ENCODE measurements around the gene SCNN1B. TPM values are rescaled to one million over a fixed set of nuclear protein-coding genes. Genes with fewer than 3 reads are reported as not detected.

SCNN1B gene
- total and polyA plus RNA-seq, 2 donors (not counting 1 experiment from before 2014, with no cell fraction given) = not detected

DNA sequence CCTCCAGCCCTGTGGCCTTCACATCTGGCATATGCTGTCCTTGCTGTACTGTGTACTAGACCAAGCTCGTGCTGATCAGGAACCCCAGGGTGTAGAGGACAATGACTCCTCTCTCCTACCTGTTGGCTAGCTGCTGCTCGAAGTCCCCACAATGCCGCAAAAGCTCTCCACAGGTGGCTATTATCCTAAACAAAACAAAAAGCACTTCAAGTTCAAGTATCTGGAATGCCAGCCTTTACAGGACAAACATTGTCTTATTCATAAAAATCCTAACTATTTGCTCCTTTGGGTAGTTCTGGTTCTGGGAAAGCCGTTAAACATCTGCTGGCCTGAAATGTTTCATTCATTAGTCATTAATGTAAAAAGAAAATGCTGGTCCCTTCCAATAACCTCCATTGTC lies 108.1 kb downstream of the SCNN1B start:
- peaks cover 11% of the 10 kb centered on the region for H3K36me3 ChIP-seq (ENCODE audit: control insufficient read depth, insufficient read depth, low read length)
- no peak overlapping the region for H3K9ac ChIP-seq (ENCODE audit: insufficient read depth, low read length)
- no peaks in the 10 kb centered on the region for H4K20me1 ChIP-seq (ENCODE audit: control insufficient read depth, extremely low read depth, insufficient read depth, low read length)
- H3K4me2 ChIP-seq (ENCODE audit: extremely low read depth, insufficient read depth, low read length) = no peak overlapping the region
- peak in 1 of 2 donors; percentile 57 for DNase-seq (ENCODE audit: low read depth in 2 of 2)
- no peak overlapping the region for H3K4me3 ChIP-seq (replicated peaks in 1 of 4; ENCODE audit: control extremely low read depth in 1 of 4, insufficient read depth in 1 of 4, low read depth in 3 of 4, low read length in 4 of 4)
- H3K9me3 ChIP-seq (ENCODE audit: control insufficient read depth, insufficient read depth, low read depth, low read length) = no peaks in the 10 kb centered on the region
- no peaks in the 10 kb centered on the region for H3K79me2 ChIP-seq (ENCODE audit: control insufficient read depth, insufficient read depth, low read length)
- no peaks in the 10 kb centered on the region for H3K27me3 ChIP-seq (ENCODE audit: control insufficient read depth, insufficient read depth, low read length)
- H3K4me1 ChIP-seq (ENCODE audit: control insufficient read depth, extremely low read depth, insufficient read depth, low read length) = peaks cover 4% of the 10 kb centered on the region
- no peak for TF ChIP-seq CTCF (conservative IDR thresholded peaks at IDR 0.05 in 1 of 2, IDR thresholded peaks at IDR 0.05 in 1 of 2; ENCODE audit: low read depth in 1 of 2, low read length in 2 of 2)
- no peak for TF ChIP-seq EZH2 (IDR thresholded peaks at IDR 0.05; ENCODE audit: low read length, missing control alignments)
- no peak overlapping the region for H2AFZ ChIP-seq (ENCODE audit: low read length)
- H3K27ac ChIP-seq (ENCODE audit: insufficient read depth, low read length) = no peak overlapping the region

DNA sequence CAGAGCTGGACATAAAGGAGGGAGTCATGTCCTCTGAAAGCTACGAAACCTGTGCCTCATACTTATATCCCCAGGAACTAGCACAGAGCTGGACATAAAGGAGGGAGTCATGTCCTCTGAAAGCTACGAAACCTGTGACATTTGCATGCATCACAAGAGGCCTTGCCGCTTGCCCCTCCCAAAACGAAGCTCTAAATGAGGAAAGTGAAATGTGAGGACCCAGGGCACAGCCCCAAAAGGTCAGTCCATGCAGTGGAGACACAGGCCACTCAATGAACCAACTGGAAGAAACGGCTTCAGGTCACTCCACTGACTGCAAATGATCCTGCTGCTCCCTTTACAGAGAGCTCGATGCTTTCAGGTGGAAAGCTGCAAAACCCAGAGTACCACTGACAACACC lies 112.6 kb downstream of the SCNN1B start:
- Histone ChIP-seq H3K9me3 (ENCODE audit: control insufficient read depth, insufficient read depth, low read depth, low read length) (no peaks in the 10 kb centered on the region), H3K4me2 (ENCODE audit: extremely low read depth, insufficient read depth, low read length) (no peak overlapping the region), H3K36me3 (ENCODE audit: control insufficient read depth, insufficient read depth, low read length) (peaks cover 10% of the 10 kb centered on the region), H2AFZ (ENCODE audit: low read length) (no peak overlapping the region), H3K4me3 (replicated peaks in 1 of 4; ENCODE audit: control extremely low read depth in 1 of 4, insufficient read depth in 1 of 4, low read depth in 3 of 4, low read length in 4 of 4) (no peak overlapping the region), H3K79me2 (ENCODE audit: control insufficient read depth, insufficient read depth, low read length) (no peaks in the 10 kb centered on the region), H3K27ac (ENCODE audit: insufficient read depth, low read length) (no peak overlapping the region), H4K20me1 (ENCODE audit: control insufficient read depth, extremely low read depth, insufficient read depth, low read length) (no peaks in the 10 kb centered on the region), H3K4me1 (ENCODE audit: control insufficient read depth, extremely low read depth, insufficient read depth, low read length) (peaks cover 2% of the 10 kb centered on the region), H3K27me3 (ENCODE audit: control insufficient read depth, insufficient read depth, low read length) (no peaks in the 10 kb centered on the region), H3K9ac (ENCODE audit: insufficient read depth, low read length) (no peak overlapping the region)
- TF ChIP-seq CTCF (conservative IDR thresholded peaks at IDR 0.05 in 1 of 2, IDR thresholded peaks at IDR 0.05 in 1 of 2; ENCODE audit: low read depth in 1 of 2, low read length in 2 of 2) (no peak), EZH2 (IDR thresholded peaks at IDR 0.05; ENCODE audit: low read length, missing control alignments) (no peak)
- no peak for DNase-seq (ENCODE audit: low read depth in 2 of 2)

- no peaks in the 10 kb centered on the region for H4K20me1 ChIP-seq (ENCODE audit: control insufficient read depth, extremely low read depth, insufficient read depth, low read length)
- H3K9me3 ChIP-seq (ENCODE audit: control insufficient read depth, insufficient read depth, low read depth, low read length) = no peaks in the 10 kb centered on the region
- H3K4me2 ChIP-seq (ENCODE audit: extremely low read depth, insufficient read depth, low read length) = no peak overlapping the region
- no peak overlapping the region for H3K9ac ChIP-seq (ENCODE audit: insufficient read depth, low read length)
- H3K27ac ChIP-seq (ENCODE audit: insufficient read depth, low read length) = no peak overlapping the region
- no peak for DNase-seq (ENCODE audit: low read depth in 2 of 2)
- no peaks in the 10 kb centered on the region for H3K79me2 ChIP-seq (ENCODE audit: control insufficient read depth, insufficient read depth, low read length)
- TF ChIP-seq CTCF (conservative IDR thresholded peaks at IDR 0.05 in 1 of 2, IDR thresholded peaks at IDR 0.05 in 1 of 2; ENCODE audit: low read depth in 1 of 2, low read length in 2 of 2) = no peak
- TF ChIP-seq EZH2 (IDR thresholded peaks at IDR 0.05; ENCODE audit: low read length, missing control alignments) = no peak
- peaks cover 9% of the 10 kb centered on the region for H3K36me3 ChIP-seq (ENCODE audit: control insufficient read depth, insufficient read depth, low read length)
- no peaks in the 10 kb centered on the region for H3K27me3 ChIP-seq (ENCODE audit: control insufficient read depth, insufficient read depth, low read length)
- no peak overlapping the region for H2AFZ ChIP-seq (ENCODE audit: low read length)
- H3K4me1 ChIP-seq (ENCODE audit: control insufficient read depth, extremely low read depth, insufficient read depth, low read length) = no peaks in the 10 kb centered on the region
- H3K4me3 ChIP-seq (replicated peaks in 1 of 4; ENCODE audit: control extremely low read depth in 1 of 4, insufficient read depth in 1 of 4, low read depth in 3 of 4, low read length in 4 of 4) = no peak overlapping the region
Measured at GRCh38 chr16:23416816-23417215, 114.7 kb downstream of the SCNN1B start.
